Spinal cord (tissue), 10 donors: ENCODE data around the gene ADGRV1. TPM values are rescaled to one million over a fixed set of nuclear protein-coding genes. Genes with fewer than 3 reads are reported as not detected.
"Not testable (repeated sequence)": the region's sequence is repeated elsewhere in the genome, so short reads cannot be mapped to it uniquely, and the experiment has no call there.

Experiments used
- DNase-seq, 6 donors: peaks; one replicate each; pipeline versions ENCODE4 v3.0.0 to v3.0.0-alpha.2; 2013 to 2015; ENCODE audit warnings: low spot score in 6 of 6, low read depth in 4 of 6
- H3K27ac ChIP-seq: one replicate; pipeline ENCODE4 v1.5.1; 2013; ENCODE audit warnings: low read depth, low read length, control low read depth
- H3K27me3 ChIP-seq: one replicate; pipeline ENCODE4 v1.6.1; 2013; ENCODE audit warnings: low read length; ENCODE audit not compliant: control insufficient read depth, insufficient read depth
- H3K36me3 ChIP-seq: one replicate; pipeline ENCODE4 v1.6.1; 2013; ENCODE audit warnings: low read length; ENCODE audit not compliant: control insufficient read depth, insufficient read depth
- H3K4me1 ChIP-seq: one replicate; pipeline ENCODE4 v1.6.1; 2013; ENCODE audit warnings: low read length; ENCODE audit not compliant: control insufficient read depth, insufficient read depth
- H3K4me3 ChIP-seq: one replicate; pipeline ENCODE4 v1.5.1; 2013; ENCODE audit warnings: low read depth, low read length, control low read depth
- H3K9me3 ChIP-seq: one replicate; pipeline ENCODE4 v1.6.1; 2013; ENCODE audit warnings: low read length; ENCODE audit not compliant: control insufficient read depth, insufficient read depth
- WGBS: methylation state at CpG from one replicate; pipeline ENCODE4 v1.1.5; 2013; ENCODE audit warnings: missing lambda C conversion rate; ENCODE audit not compliant: insufficient coverage; 5-methylcytosine and 5-hydroxymethylcytosine counted together
- polyA plus RNA-seq, 2 donors: library from polyadenylated mRNA; unstranded; fragments of 120-200 nt; gene quantifications; one replicate each; pipeline ENCODE4 v1.2.1, GENCODE V29; 2013; ENCODE audit not compliant: insufficient read length in 2 of 2
- total RNA-seq, 2 donors: library from RNA; depleted of rRNA in 1 of 2; stranded (reverse); fragments of 120-200 nt in 1 of 2; fragments of >200 nt in 1 of 2; gene quantifications; one replicate each; pipeline versions ENCODE4 v1.2.3 to v1.2.4, GENCODE V29; 2013 to 2014
- donor health status: healthy.

Gene ADGRV1
- total and polyA plus RNA-seq, 4 donors: 72.0 to 180 (median 108) TPM

- H3K4me1 ChIP-seq: no peaks in the 10 kb centered on the region
- WGBS: no CpG with 5 or more reads among the region's 5 CpGs
- H3K36me3 ChIP-seq: peaks cover 7% of the 10 kb centered on the region
- DNase-seq: no peak
- H3K27me3 ChIP-seq: no peaks in the 10 kb centered on the region
- no peak overlapping the region for H3K4me3 ChIP-seq
- H3K9me3 ChIP-seq: no peaks in the 10 kb centered on the region
- H3K27ac ChIP-seq: no peak overlapping the region
Measured at GRCh38 chr5:90843443-90843842, 284.8 kb downstream of the ADGRV1 start.

GRCh38 chr5:90844931-90845330, 286.3 kb downstream of the ADGRV1 start:
- Histone ChIP-seq H3K4me3 (no peak overlapping the region), H3K36me3 (peaks cover 7% of the 10 kb centered on the region), H3K9me3 (no peaks in the 10 kb centered on the region), H3K4me1 (no peaks in the 10 kb centered on the region), H3K27me3 (no peaks in the 10 kb centered on the region), H3K27ac (no peak overlapping the region)
- DNase-seq: no peak
- WGBS: 61% methylated on average over 3 of the region's 5 CpGs

- WGBS: 97% methylated on average over 6 of the region's 7 CpGs
- H3K27me3 ChIP-seq: no peaks in the 10 kb centered on the region
- H3K9me3 ChIP-seq: no peaks in the 10 kb centered on the region
- DNase-seq: no peak
- H3K36me3 ChIP-seq: peaks cover 7% of the 10 kb centered on the region
- no peaks in the 10 kb centered on the region for H3K4me1 ChIP-seq
- H3K27ac ChIP-seq: no peak overlapping the region
- H3K4me3 ChIP-seq: no peak overlapping the region
Measured at GRCh38 chr5:90845723-90846554, 287.3 kb downstream of the ADGRV1 start.

- H3K4me1 ChIP-seq, DNase-seq, H3K4me3 ChIP-seq, H3K27ac ChIP-seq, H3K9me3 ChIP-seq, H3K36me3 ChIP-seq, H3K27me3 ChIP-seq: not testable (repeated sequence)
- WGBS: 95% methylated on average over 14 of the region's 24 CpGs
Measured at GRCh38 chr5:90847606-90848005, 289.0 kb downstream of the ADGRV1 start.

- H3K36me3 ChIP-seq: peaks cover 7% of the 10 kb centered on the region
- DNase-seq: no peak
Measured at GRCh38 chr5:90849939-90850338, 291.3 kb downstream of the ADGRV1 start.

GRCh38 chr5:90852531-90852930, 293.9 kb downstream of the ADGRV1 start:
- H3K4me1 ChIP-seq: no peaks in the 10 kb centered on the region
- no peaks in the 10 kb centered on the region for H3K27me3 ChIP-seq
- H3K9me3 ChIP-seq: no peaks in the 10 kb centered on the region
- no peak for DNase-seq
- H3K4me3 ChIP-seq: no peak overlapping the region
- H3K36me3 ChIP-seq: peaks cover 4% of the 10 kb centered on the region
- H3K27ac ChIP-seq: no peak overlapping the region

More at GRCh38 chr5:90849939-90850338, 291.3 kb downstream of the ADGRV1 start:
- H3K4me1 ChIP-seq: no peaks in the 10 kb centered on the region
- no peaks in the 10 kb centered on the region for H3K27me3 ChIP-seq
- H3K4me3 ChIP-seq: no peak overlapping the region
- no peaks in the 10 kb centered on the region for H3K9me3 ChIP-seq
- H3K27ac ChIP-seq: no peak overlapping the region

GRCh38 chr5:90853750-90854149, 295.2 kb downstream of the ADGRV1 start:
- Histone ChIP-seq H3K27ac (no peak overlapping the region), H3K9me3 (no peaks in the 10 kb centered on the region), H3K27me3 (no peaks in the 10 kb centered on the region), H3K4me1 (no peaks in the 10 kb centered on the region), H3K4me3 (no peak overlapping the region), H3K36me3 (no peaks in the 10 kb centered on the region)
- no peak for DNase-seq
- WGBS: no CpG with 5 or more reads among the region's 2 CpGs

GRCh38 chr5:90854169-90854568, 295.6 kb downstream of the ADGRV1 start:
- no CpG with 5 or more reads among the region's 2 CpGs for WGBS

GRCh38 chr5:90855296-90856010, 296.9 kb downstream of the ADGRV1 start:
- no peak for DNase-seq
- Histone ChIP-seq H3K27me3 (no peaks in the 10 kb centered on the region), H3K4me1 (no peaks in the 10 kb centered on the region), H3K9me3 (no peaks in the 10 kb centered on the region), H3K27ac (no peak overlapping the region), H3K4me3 (no peak overlapping the region), H3K36me3 (no peaks in the 10 kb centered on the region)
- no CpG with 5 or more reads among the region's 4 CpGs for WGBS

More at GRCh38 chr5:90854169-90854568, 295.6 kb downstream of the ADGRV1 start:
- H3K4me3 ChIP-seq: no peak overlapping the region
- no peaks in the 10 kb centered on the region for H3K27me3 ChIP-seq
- DNase-seq: no peak
- no peak overlapping the region for H3K27ac ChIP-seq
- no peaks in the 10 kb centered on the region for H3K9me3 ChIP-seq
- H3K4me1 ChIP-seq: no peaks in the 10 kb centered on the region
- no peaks in the 10 kb centered on the region for H3K36me3 ChIP-seq
